Suprapubic skin (tissue), 4 donors: ENCODE data around the gene MSI1. TPM values are rescaled to one million over a fixed set of nuclear protein-coding genes. Genes with fewer than 3 reads are reported as not detected.
"Not testable (repeated sequence)": the region's sequence is repeated elsewhere in the genome, so short reads cannot be mapped to it uniquely, and the experiment has no call there.

Experiments used
- DNase-seq, 2 donors: peaks; one replicate each; pipeline ENCODE4 v3.0.0-alpha.2; 2019; ENCODE audit warnings: low spot score in 2 of 2
- H3K27ac ChIP-seq: fragments of 200-600 bp; sonication (generic); one replicate; pipeline ENCODE4 v1.5.1; 2019
- H3K27me3 ChIP-seq: fragments of 200-600 bp; sonication (generic); one replicate; pipeline ENCODE4 v1.5.1; 2019
- H3K36me3 ChIP-seq: fragments of 200-600 bp; sonication (generic); one replicate; pipeline ENCODE4 v1.5.1; 2019
- H3K4me1 ChIP-seq: fragments of 200-600 bp; sonication (generic); one replicate; pipeline ENCODE4 v1.5.1; 2019
- H3K4me3 ChIP-seq: fragments of 200-600 bp; sonication (generic); one replicate; pipeline ENCODE4 v1.5.1; 2019; ENCODE audit warnings: mild to moderate bottlenecking
- H3K9me3 ChIP-seq: fragments of 200-600 bp; sonication (generic); one replicate; pipeline ENCODE4 v1.5.1; 2019
- CTCF ChIP-seq, 2 donors: fragments of 200-600 bp in 1 of 2; fragments of 450-650 bp in 1 of 2; sonication (generic) in 1 of 2; IDR thresholded peaks; one replicate each; pipeline ENCODE4 v1.5.1; 2016 to 2019; ENCODE audit warnings: antibody characterized with exemption in 2 of 2, mild to moderate bottlenecking in 1 of 2, moderate library complexity in 1 of 2
- EP300 ChIP-seq: sonication (generic); formaldehyde crosslinking; IDR thresholded peaks from one replicate; pipeline ENCODE4 v1.6.1; 2017; ENCODE audit warnings: antibody characterized with exemption
- POLR2A ChIP-seq, 2 donors: fragments of 450-650 bp; IDR thresholded peaks; one replicate each; pipeline ENCODE4 v1.6.1; 2017; ENCODE audit warnings: antibody characterized with exemption in 2 of 2, mild to moderate bottlenecking in 2 of 2, moderate library complexity in 2 of 2
- POLR2AphosphoS5 ChIP-seq, 3 donors: sonication (generic); formaldehyde crosslinking; IDR thresholded peaks; one replicate each; pipeline ENCODE4 v1.6.1; 2017; ENCODE audit warnings: antibody characterized with exemption in 3 of 3
- WGBS: methylation state at CpG from one replicate; pipeline ENCODE4 v1.1.5; 2018; 5-methylcytosine and 5-hydroxymethylcytosine counted together
- total RNA-seq, 4 donors: library from RNA; depleted of rRNA; stranded (reverse); fragments of >200 nt; gene quantifications; one replicate each; pipeline ENCODE4 v1.1.0, GENCODE V29; 2016

The MSI1 gene
- total RNA-seq, 4 donors from 2014 or later: 0.40 to 0.86 (median 0.61) TPM

GRCh38 chr12:120337730-120338129, 31.2 kb downstream of the MSI1 start:
- no peak for DNase-seq
- Histone ChIP-seq H3K27ac (no peak overlapping the region), H3K4me3 (no peak overlapping the region), H3K4me1 (no peaks in the 10 kb centered on the region), H3K9me3 (no peaks in the 10 kb centered on the region), H3K36me3 (no peaks in the 10 kb centered on the region), H3K27me3 (no peaks in the 10 kb centered on the region)
- TF ChIP-seq POLR2A (IDR thresholded peaks at IDR 0.05): no peak
- no peak for TF ChIP-seq CTCF (IDR thresholded peaks at IDR 0.05)
- no peak for TF ChIP-seq POLR2AphosphoS5 (IDR thresholded peaks at IDR 0.05)
- no peak for TF ChIP-seq EP300
- WGBS: 83% methylated on average over 2 of the region's 2 CpGs

DNA sequence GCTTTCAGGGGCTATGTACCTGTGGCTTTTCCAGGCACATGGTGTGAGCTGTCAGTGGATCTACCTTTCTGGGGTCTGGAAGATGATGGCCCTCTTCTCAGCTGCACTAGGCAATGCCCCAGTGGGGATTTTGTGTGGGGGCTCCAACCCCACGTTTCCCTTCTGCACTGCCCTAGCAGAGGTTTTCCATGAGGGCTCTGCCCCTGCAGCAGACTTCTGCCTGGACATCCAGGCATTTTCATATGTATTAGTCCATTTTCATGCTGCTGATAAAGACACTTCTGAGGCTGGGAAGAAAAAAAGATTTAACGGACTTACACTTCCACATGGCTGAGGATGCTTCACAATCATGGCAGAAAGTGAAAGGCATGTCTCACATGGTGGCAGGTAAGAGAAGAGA, 32.6 kb downstream of the MSI1 start:
- H3K27me3 ChIP-seq, H3K27ac ChIP-seq, DNase-seq, H3K4me1 ChIP-seq, H3K4me3 ChIP-seq, H3K36me3 ChIP-seq, H3K9me3 ChIP-seq: not testable (repeated sequence)
- 89% methylated on average over 2 of the region's 2 CpGs for WGBS

DNA sequence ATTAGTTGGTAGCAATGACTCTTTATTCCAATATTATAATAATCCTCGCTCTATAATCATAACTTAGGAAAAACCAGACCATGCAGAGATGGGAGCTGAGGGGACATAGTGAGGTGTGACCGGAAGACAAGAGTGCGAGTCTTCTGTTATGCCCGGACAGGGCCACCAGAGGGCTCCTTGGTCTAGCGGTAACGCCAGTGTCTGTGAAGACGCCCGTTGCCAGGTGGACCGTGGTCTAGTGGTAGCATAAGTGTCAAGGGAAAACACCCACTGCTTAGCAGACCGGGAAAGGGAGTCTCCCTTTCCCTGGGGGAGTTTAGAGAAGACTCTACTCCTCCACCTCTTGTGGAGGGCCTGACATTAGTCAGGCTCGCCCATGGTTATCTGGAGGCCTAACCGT, 33.5 kb downstream of the MSI1 start:
- not testable (repeated sequence) for H3K9me3 ChIP-seq, H3K36me3 ChIP-seq, H3K27me3 ChIP-seq, H3K27ac ChIP-seq, H3K4me1 ChIP-seq, H3K4me3 ChIP-seq, DNase-seq
- WGBS: 18% methylated on average over 12 of the region's 12 CpGs
- TF ChIP-seq CTCF (IDR thresholded peaks at IDR 0.05): peak; percentile 23 to 66

DNA sequence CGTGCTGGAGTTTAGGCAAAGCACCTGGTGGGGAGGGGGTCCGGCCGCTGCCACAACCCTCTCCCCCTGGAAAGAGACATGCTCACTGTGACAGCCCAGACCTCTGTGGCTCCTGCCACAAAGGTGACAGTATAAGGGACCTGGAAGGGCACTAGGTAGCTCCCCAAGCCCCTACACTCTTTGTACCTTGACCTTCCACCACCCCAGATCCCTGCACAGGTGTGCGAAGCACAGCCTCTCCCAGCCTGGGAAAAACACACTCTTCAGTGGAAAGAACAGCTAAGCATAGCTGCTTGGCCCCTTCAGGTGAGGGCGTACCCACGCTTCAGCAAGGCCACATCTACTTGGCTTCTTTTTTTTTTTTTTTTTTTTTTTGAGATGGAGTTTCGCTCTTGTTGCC, 36.4 kb downstream of the MSI1 start:
- Histone ChIP-seq H3K9me3 (no peaks in the 10 kb centered on the region), H3K4me3 (no peak overlapping the region), H3K27me3 (no peaks in the 10 kb centered on the region), H3K36me3 (no peaks in the 10 kb centered on the region), H3K4me1 (no peaks in the 10 kb centered on the region), H3K27ac (no peak overlapping the region)
- TF ChIP-seq POLR2A (IDR thresholded peaks at IDR 0.05) (no peak), EP300 (no peak), POLR2AphosphoS5 (IDR thresholded peaks at IDR 0.05) (no peak), CTCF (IDR thresholded peaks at IDR 0.05) (no peak)
- WGBS: 89% methylated on average over 6 of the region's 7 CpGs
- DNase-seq: no peak

DNA sequence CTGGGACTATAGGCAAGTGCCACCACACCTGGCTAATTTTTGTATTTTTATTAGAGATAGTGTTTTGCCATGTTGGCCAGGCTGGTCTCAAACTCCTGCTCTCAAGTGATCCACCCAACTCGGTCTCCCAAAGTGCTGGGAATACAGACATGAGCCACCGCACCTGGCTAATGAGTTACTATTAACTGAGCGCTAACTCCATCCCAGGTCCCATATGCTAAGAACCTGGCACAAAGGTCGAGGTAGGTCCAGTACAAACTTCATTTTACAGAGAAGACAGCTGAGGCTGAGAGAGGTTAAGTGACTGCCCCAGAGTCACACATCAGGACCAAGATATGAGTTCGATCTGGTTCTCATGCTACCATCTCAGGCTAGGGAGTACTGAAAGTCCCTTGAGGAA, 36.9 kb downstream of the MSI1 start:
- DNase-seq: no peak
- Histone ChIP-seq H3K36me3 (no peaks in the 10 kb centered on the region), H3K4me3 (no peak overlapping the region), H3K27ac (no peak overlapping the region), H3K4me1 (no peaks in the 10 kb centered on the region), H3K9me3 (no peaks in the 10 kb centered on the region), H3K27me3 (no peaks in the 10 kb centered on the region)
- WGBS: 91% methylated on average over 5 of the region's 5 CpGs
- no peak for TF ChIP-seq POLR2AphosphoS5 (IDR thresholded peaks at IDR 0.05)
- no peak for TF ChIP-seq POLR2A (IDR thresholded peaks at IDR 0.05)
- TF ChIP-seq EP300: no peak
- no peak for TF ChIP-seq CTCF (IDR thresholded peaks at IDR 0.05)

- Histone ChIP-seq H3K4me1 (no peaks in the 10 kb centered on the region), H3K36me3 (no peaks in the 10 kb centered on the region), H3K9me3 (no peaks in the 10 kb centered on the region), H3K27me3 (no peaks in the 10 kb centered on the region), H3K27ac (no peak overlapping the region), H3K4me3 (no peak overlapping the region)
- 45% methylated on average over 3 of the region's 3 CpGs for WGBS
- no peak for TF ChIP-seq POLR2A (IDR thresholded peaks at IDR 0.05)
- no peak for TF ChIP-seq EP300
- no peak for TF ChIP-seq POLR2AphosphoS5 (IDR thresholded peaks at IDR 0.05)
- DNase-seq: no peak
Measured at GRCh38 chr12:120331390-120331789, 37.6 kb downstream of the MSI1 start.
